HG03045 (cell line): ENCODE data around the gene RACGAP1.

ENCODE experiments used
- ATAC-seq: cut with Tn5 transposase; IDR thresholded peaks from one replicate; pipeline ENCODE4 v1.9.1; 2021; ENCODE audit warnings: mild to moderate bottlenecking, moderate library complexity; ENCODE audit not compliant: unreplicated experiment

The RACGAP1 gene

DNA sequence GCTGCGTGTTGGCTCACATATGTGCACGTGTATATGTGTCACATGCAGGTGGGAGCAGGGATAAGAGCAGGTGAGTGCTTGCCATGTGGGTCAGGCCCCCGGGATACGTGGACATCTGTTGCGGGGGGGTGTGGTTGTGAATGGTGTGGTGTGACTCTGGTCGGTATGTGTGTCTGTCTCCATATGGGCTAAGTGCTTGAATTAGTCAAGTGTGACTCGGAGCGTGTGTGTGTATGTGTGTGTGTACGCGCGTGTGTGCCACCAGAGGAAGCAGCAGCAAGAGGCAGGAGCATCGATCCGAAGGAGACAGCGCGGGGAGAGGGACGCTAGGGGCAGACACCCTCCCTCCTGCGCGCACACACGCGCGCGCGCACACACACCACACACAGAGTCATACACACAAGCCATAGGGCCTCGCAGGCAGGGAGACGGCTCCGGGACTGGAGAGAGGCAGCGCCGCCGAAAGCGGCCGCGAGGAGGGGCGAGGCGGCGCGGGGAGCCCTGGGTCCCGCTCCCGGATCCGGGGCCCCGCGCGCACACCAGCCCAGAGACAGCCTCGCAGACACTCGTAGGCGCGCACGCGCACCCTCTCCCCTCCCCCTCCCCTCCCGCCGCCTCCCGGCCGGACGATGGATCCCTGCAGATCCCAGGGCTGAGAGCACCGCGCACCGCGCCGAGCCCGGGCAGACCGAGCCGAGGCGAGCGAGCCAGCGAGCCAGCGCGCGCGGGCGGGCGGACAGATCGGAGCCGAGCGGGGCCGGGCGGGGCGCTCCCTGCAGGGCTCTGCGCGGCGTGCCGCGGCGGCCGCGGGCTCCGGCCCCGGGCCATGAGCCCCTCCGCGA, 31.9 kb upstream of the RACGAP1 start, which contains the start of gene ASIC1:
TSS of gene ASIC1 (plus strand) at position 597 of the 842 bp plus-strand sequence. CDS start 1,171 bp downstream, outside the sequence.
- no peak for ATAC-seq

DNA sequence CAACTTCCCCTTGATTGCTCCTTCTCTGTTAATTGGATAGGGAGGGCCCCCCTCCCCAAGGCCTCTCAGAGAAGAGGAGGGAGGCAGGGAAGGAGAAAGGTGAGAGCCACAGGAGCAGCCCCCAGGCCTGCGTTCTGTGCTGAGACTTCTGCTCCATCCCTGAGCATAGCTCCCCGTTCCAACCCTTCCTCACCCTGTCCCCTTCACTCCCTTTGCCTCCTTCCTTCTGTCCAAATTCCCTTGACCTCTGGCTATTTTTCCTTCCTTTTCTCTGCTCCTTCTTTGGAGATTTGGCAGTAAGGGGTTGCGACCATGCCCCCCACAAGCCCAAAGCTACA, 31.3 kb upstream of the RACGAP1 start:
- ATAC-seq = no peak

GRCh38 chr12:50055831-50056638, 30.7 kb upstream of the RACGAP1 start:
- ATAC-seq = no peak

DNA sequence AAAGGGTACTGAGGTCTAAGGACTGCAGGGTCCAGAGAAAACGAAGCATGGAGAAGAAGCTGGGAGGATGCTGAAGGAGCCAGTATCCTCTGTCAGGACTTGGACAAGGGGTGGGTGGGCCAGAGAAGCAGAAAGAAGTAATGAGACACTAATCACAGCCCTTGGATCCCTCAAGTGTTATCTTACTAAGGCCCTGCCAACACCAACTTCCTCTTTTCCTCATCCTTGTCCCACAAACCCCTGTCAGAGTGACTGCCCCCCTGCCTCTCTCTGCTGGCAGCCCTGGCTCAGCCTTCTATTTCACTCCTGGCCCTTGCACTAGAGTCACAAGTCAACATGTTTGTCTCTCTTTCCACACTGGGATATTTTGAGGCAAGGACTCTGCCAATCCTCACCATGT, 28.3 kb upstream of the RACGAP1 start:
- no peak for ATAC-seq

DNA sequence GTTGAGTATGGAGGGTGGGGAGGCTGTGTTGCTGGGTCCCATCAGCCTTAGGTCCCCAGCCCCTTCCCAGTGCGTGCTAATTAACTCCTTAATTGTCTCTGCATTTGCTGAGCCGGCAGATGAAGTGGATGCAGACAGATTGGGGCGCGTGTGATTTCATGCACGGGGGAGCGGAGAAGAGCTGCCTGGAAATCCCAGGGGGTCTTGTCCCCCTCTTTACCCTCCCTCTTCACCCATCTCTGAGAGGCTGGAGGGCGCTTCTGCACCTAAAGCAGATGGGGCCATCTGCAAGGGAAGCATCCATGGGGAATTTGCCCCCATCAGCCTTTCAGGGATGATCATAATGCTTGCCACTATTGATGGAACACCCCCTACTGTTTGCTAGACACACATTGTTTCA, 27.7 kb upstream of the RACGAP1 start:
- no peak for ATAC-seq

- no peak for ATAC-seq
These were observed 27.2 kb upstream of the RACGAP1 start for GRCh38 chr12:50052544-50052943.

- no peak for ATAC-seq
These were observed 26.0 kb upstream of the RACGAP1 start for GRCh38 chr12:50051101-50051806.

GRCh38 chr12:50050410-50051098, 25.3 kb upstream of the RACGAP1 start:
- ATAC-seq = no peak

GRCh38 chr12:50050119-50050385, 24.8 kb upstream of the RACGAP1 start:
- no peak for ATAC-seq

DNA sequence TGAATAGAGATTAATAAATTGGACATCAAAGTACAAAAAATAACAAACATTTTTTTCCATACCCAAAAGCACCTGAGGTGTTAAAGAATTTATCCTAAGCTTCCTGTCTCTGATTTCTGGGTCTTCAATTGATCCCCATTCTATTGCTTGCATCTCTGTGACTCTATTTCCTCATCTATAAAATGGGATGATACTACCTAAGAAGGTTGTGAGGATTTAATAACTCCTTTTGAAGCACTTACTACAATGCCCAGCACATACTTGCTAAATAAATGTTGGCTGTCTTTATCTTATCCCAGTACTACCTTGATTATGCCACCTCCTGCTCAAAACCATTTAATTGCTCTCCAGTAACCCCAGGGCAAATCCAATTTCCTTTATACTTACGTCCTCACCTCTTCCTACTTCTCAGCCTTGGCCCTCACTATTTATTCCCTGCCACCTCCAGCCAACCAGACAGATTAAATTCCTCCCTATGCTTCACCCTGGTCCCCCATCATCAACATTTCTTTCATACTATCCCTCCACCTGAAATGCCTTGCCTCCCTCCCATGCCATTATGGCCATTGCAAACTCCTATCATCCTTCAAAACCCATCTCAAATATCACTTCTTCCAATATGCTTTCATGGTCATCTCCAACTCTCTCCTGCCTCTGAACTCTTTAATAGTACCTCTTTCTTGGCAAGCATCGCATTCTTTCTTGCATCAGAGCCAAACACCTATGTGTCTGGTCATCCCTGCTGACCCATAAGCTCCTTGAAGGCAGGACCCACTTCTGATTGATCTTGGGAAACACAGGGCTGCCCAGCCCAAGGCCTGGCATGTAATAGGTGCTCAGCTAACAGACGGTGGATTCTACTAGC, 24.2 kb upstream of the RACGAP1 start:
- no peak for ATAC-seq

DNA sequence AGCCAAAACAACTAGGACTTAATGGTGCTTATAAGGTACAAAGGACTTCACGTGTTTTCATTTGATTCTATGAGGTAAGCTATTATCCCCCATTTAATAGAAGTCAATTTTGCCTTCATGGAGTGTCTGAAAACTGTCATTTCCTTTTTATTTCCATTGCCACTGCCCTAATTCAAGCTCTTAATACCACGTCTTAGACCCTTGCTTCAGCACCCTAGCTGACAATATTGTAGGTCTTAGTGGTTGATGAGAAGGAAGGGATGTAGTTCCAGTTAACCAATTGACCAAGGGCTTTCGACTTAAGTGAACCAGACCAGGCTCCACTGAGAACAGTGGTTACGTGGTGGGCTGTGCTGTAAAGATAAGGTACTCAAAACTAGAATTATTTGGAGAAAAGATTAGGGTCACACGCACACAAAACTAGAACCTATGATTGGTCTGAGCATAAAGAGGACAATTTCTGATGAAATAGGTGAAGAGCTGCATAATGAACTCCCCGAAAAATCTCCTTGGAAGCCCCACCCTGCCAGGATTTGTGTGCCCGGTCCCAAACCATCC, 22.5 kb upstream of the RACGAP1 start:
- no peak for ATAC-seq

GRCh38 chr12:50043854-50044253, 18.6 kb upstream of the RACGAP1 start:
- no peak for ATAC-seq

DNA sequence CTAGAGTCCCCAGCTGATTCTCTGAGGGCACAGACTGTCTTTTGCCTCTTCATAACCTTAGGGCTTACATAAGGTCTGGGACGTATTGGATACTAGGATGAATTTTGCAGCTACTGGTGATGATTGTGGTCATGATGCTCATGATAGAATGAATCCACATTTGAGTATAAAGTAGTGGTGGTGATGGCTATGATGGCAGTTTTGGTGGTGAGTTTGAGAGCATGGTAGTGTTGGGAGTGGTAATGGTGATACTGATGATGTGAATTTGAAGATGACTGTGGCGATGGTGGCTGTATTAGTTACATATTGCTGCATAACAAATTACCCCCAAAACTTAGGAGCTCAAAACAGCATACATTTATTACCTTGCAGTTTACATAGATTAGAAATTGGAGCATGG, 18.0 kb upstream of the RACGAP1 start:
- no peak for ATAC-seq

DNA sequence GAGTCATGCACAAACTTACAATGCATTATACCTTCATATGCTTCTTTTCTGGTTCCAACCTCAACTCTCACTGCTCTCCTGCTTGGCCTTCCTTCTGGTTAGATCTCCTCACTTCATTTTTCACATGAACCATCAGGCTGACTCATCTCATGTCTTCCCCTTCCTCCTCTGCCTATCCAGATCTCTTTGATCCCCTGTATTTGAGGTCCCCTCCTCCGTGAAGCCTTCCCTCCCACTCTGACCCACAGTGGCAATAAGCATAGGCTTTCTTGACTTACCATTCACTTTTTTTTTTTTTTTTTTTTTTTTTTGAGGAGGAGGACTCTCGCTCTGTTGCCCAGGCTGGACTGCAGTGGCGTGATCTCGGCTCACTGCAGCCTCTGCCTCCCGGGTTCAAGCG, 17.4 kb upstream of the RACGAP1 start:
- no peak for ATAC-seq

DNA sequence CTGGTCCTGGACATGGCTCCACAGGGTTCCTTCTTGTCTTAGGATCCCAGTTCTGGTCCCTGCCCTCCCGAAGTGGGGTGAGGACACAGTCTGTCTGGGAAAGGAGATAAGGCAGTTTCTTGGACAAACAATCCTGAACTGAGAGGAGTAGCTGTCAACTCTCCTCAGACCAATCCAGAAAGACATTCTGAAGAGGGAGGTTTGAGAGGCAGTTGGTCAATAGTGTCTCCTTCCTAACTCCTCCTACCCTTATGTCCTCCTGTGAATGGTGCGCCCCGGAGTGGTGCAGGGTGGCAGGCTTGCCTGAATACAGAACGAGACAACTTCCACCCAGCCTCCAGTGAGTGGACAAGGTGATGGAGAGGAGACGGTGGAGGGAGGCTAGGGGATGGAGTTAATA, 16.7 kb upstream of the RACGAP1 start:
- ATAC-seq = no peak

GRCh38 chr12:50041062-50041860, 16.0 kb upstream of the RACGAP1 start:
- no peak for ATAC-seq

DNA sequence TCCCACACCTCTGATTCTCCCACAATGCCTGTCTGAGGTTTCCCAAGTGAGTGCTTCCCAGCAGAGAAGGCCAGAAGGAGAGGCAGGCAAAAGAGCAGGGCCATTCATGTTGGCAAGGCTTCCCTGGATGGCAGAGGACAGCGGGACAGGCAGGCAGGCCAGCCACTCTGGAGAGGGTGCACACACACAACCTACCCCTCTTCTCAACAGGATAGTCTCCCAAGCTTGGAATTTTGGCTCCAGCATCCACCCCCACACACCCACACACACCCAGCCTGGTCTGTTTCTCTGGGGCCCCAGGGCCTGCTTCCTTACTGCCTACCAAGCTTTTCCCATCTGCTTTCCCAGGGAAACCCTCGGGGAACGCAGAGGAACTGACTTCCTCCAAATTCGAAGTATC, 15.4 kb upstream of the RACGAP1 start:
- ATAC-seq = no peak

- ATAC-seq = no peak
These were observed 14.0 kb upstream of the RACGAP1 start for GRCh38 chr12:50039151-50039835.

DNA sequence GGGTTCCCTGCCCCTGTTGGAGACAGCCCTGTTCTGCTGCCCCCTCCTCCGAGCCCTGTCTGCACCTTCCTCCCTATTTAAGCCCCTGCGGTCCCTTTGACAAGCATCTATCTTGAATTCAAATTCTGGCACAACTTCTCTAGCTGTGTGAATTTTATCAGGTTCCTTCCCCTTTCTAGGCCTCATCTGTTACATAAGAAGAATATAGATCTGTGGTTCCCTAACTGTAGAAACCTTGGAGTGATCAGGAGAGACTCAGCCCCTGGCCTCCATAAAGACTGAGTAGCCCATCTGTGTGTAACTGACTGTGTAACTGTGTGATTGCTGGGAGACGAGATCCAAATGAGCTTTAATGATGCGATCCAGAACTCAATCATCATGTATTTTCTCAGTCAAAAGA, 13.0 kb upstream of the RACGAP1 start:
- no peak for ATAC-seq
